Right lobe of liver (tissue), 6 donors: ENCODE measurements around the gene DCAF5. TPM values are rescaled to one million over a fixed set of nuclear protein-coding genes. Genes with fewer than 3 reads are reported as not detected.
"Not testable (repeated sequence)": the region's sequence is repeated elsewhere in the genome, so short reads cannot be mapped to it uniquely, and the experiment has no call there.

Experiments
- ATAC-seq, 4 donors: fragments of 200-7000 bp; cut with Tn5 transposase; one replicate each; pipeline ENCODE4 v1.9.1; 2020; ENCODE audit warnings: mild to moderate bottlenecking in 4 of 4, moderate library complexity in 4 of 4
- DNase-seq, 3 donors: peaks; one replicate each; pipeline ENCODE4 v3.0.0-alpha.2; 2020
- H3K27ac ChIP-seq, 3 donors: fragments of 200-600 bp; one replicate each; pipeline ENCODE4 v1.8.0; 2022
- H3K27me3 ChIP-seq, 2 donors: fragments of 200-600 bp; one replicate each; pipeline ENCODE4 v1.8.0; 2022
- H3K36me3 ChIP-seq, 4 donors: fragments of 200-600 bp; sonication (generic) in 1 of 4; one replicate each; pipeline versions ENCODE4 v1.5.1 to v1.8.0; 2017 to 2022; ENCODE audit warnings: control low read depth in 1 of 4
- H3K4me1 ChIP-seq, 4 donors: fragments of 200-600 bp; sonication (generic) in 1 of 4; one replicate each; pipeline versions ENCODE4 v1.5.1 to v1.8.0; 2017 to 2022; ENCODE audit warnings: control low read depth in 1 of 4
- H3K4me3 ChIP-seq, 3 donors: fragments of 200-600 bp; one replicate each; pipeline ENCODE4 v1.8.0; 2022
- H3K9me3 ChIP-seq, 4 donors: fragments of 200-600 bp; sonication (generic) in 1 of 4; one replicate each; pipeline versions ENCODE4 v1.5.1 to v1.8.0; 2017 to 2022; ENCODE audit warnings: control low read depth in 1 of 4
- POLR2A ChIP-seq: fragments of 450-650 bp; IDR thresholded peaks from one replicate; pipeline ENCODE4 v1.6.1; 2017; ENCODE audit warnings: antibody characterized with exemption, mild to moderate bottlenecking
- WGBS: methylation state at CpG from one replicate; pipeline ENCODE4 v1.1.6; 2018; ENCODE audit warnings: low coverage, low lambda C conversion rate; ENCODE audit not compliant: insufficient coverage; ENCODE audit errors: missing lambda C conversion rate; 5-methylcytosine and 5-hydroxymethylcytosine counted together
- intact Hi-C, 2 donors: fragments of 100-400 bp; cut with DNase I; formaldehyde crosslinking; loops; one replicate each; pipeline versions ENCODE4 v1.11.2 to v1.14.1; 2022
- total RNA-seq, 6 experiments: library from RNA; depleted of rRNA in 2 of 6; stranded (reverse); fragments of >200 nt in 2 of 6; fragmentation: NEBNext Ultra II Directional in 3 of 6; extraction: Animal tissue kit (Norgen Biotek cat#: 25700) in 3 of 6; gene quantifications; one replicate each; pipeline versions ENCODE4 v1.1.0 to v1.2.4, GENCODE V29; 2016 to 2023
- TF ChIP-seq, protein P1 (sequence below), 4 donors: fragments of 200-600 bp in 3 of 4; fragments of 450-650 bp in 1 of 4; IDR thresholded peaks; one replicate each; pipeline versions ENCODE4 v1.5.1 to v1.8.0; 2016 to 2022; ENCODE audit warnings: antibody characterized with exemption in 4 of 4, mild to moderate bottlenecking in 2 of 4
- donor health status: DM: no; HTN: yes; CAD: no.
- donor health status: DM: no; HTN: no; CAD: no.
- donor health status: DM: no; HTN: no; CAD: no.
- donor health status: DM: no; HTN: yes; CAD: no.
- donor health status: DM: no; HTN: yes; CAD: no.

The DCAF5 gene
- total RNA-seq, 6 experiments from 2014 or later, result 21.8 to 31.4 (median 28.0) TPM

DNA sequence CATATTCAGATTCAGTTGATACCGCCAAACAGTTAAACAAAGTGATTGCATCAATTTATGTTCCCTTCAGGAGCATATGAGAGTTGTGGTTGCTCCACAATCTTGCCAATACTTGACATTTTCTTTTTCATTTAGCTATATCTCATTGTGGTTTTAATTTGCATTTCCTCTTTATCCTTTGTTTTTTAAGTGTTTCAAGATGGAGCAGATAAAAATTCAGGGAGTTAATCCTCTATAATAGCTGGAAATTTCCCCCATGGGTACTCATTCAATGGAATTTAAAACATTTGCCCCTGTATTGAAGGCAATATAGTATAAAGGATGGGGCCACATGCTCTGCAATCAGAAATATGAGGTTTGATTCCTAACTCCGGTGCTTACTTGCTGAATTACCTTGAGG is 37.3 kb upstream of the DCAF5 start:
- no peak overlapping the region for H3K27ac ChIP-seq
- WGBS, result 87% methylated on average over 2 of the region's 2 CpGs
- H3K27me3 ChIP-seq, result no peaks in the 10 kb centered on the region
- TF ChIP-seq, protein P1, sequence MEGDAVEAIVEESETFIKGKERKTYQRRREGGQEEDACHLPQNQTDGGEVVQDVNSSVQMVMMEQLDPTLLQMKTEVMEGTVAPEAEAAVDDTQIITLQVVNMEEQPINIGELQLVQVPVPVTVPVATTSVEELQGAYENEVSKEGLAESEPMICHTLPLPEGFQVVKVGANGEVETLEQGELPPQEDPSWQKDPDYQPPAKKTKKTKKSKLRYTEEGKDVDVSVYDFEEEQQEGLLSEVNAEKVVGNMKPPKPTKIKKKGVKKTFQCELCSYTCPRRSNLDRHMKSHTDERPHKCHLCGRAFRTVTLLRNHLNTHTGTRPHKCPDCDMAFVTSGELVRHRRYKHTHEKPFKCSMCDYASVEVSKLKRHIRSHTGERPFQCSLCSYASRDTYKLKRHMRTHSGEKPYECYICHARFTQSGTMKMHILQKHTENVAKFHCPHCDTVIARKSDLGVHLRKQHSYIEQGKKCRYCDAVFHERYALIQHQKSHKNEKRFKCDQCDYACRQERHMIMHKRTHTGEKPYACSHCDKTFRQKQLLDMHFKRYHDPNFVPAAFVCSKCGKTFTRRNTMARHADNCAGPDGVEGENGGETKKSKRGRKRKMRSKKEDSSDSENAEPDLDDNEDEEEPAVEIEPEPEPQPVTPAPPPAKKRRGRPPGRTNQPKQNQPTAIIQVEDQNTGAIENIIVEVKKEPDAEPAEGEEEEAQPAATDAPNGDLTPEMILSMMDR (IDR thresholded peaks at IDR 0.05), result no peak
- no peak for TF ChIP-seq POLR2A
- H3K9me3 ChIP-seq, result no peaks in the 10 kb centered on the region
- DNase-seq (no peak), ATAC-seq (no peak)
- no peak overlapping the region for H3K4me3 ChIP-seq
- no peaks in the 10 kb centered on the region for H3K36me3 ChIP-seq
- intact Hi-C loops, result no loop called here
- H3K4me1 ChIP-seq, result peaks cover 0 to 3% (median 0%) of the 10 kb centered on the region in 4 donors

DNA sequence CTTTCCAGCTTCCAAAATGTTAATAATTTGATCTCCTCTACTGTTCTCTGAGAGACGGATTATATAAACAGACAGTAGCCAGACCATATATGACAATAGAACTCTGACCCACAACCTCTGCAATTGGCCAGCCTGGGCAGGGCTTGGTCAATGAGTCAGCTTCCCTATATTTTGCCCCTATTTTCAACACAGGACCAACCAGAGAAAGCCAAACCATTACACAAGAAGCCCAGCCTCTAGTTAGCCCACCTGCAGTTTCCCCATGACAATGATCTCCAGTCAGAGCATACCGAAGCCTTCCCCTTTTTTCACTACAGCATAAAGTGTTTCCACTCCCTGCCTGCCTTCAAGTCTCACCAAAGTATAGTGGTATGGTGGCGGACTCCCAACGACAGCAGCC is 30.8 kb upstream of the DCAF5 start:
- Histone ChIP-seq H3K4me3 (no peak overlapping the region), H3K4me1 (no peaks in the 10 kb centered on the region), H3K36me3 (no peaks in the 10 kb centered on the region), H3K27ac (no peak overlapping the region), H3K9me3 (no peaks in the 10 kb centered on the region), H3K27me3 (no peaks in the 10 kb centered on the region)
- 84% methylated on average over 4 of the region's 4 CpGs for WGBS
- intact Hi-C loops, result no loop called here
- ATAC-seq (no peak), DNase-seq (no peak)
- TF ChIP-seq, protein P1 (IDR thresholded peaks at IDR 0.05), result no peak
- no peak for TF ChIP-seq POLR2A

DNA sequence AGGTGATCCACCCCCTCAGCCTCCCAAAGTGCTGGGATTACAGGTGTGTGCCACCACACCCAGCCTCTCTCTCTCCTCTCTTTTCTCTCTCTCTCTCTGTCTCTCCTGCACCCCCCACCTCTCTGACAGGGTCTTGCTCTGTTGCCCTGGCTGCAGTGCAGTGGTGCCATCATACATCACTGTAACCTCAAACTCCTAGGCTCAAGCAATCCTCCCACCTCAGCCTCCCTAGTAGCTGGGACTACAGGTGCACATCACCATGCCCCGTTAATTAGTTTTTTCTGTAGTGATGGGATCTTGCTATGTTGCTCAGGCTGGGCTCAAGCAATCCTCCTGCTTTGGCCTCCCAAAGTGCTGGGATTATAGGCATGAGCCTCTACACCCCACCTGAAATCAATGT is 29.7 kb upstream of the DCAF5 start:
- H3K9me3 ChIP-seq, H3K27me3 ChIP-seq, DNase-seq, H3K4me1 ChIP-seq, H3K36me3 ChIP-seq, intact Hi-C loops, H3K27ac ChIP-seq, ATAC-seq, H3K4me3 ChIP-seq: not testable (repeated sequence)
- 89% methylated on average over 1 of the region's 1 CpG for WGBS

DNA sequence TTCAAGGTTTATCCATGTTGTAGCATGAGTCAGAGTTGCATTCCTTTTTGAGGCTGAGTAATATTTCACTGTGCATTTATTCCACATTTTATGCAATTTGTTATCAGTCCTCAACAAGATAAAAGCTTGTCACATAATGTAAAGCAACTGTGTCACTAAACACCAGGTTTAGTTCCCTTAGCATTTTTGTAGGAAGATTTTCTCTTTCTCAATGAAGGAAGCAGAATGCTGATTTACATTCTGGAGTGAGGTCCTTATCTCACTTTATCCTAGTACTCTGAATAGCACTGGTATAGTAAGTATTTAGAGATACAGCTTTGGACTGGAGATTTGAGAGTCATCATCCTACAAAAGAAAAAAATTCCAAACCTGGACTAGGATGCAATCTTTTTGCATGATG is 28.6 kb upstream of the DCAF5 start:
- H3K4me3 ChIP-seq, result no peak overlapping the region
- no peaks in the 10 kb centered on the region for H3K9me3 ChIP-seq
- DNase-seq, result no peak
- ATAC-seq, result no peak
- intact Hi-C loops, result no loop called here
- TF ChIP-seq, protein P1 (IDR thresholded peaks at IDR 0.05), result no peak
- no peak for TF ChIP-seq POLR2A
- H3K4me1 ChIP-seq, result no peaks in the 10 kb centered on the region
- H3K36me3 ChIP-seq, result no peaks in the 10 kb centered on the region
- H3K27me3 ChIP-seq, result no peaks in the 10 kb centered on the region
- H3K27ac ChIP-seq, result no peak overlapping the region

DNA sequence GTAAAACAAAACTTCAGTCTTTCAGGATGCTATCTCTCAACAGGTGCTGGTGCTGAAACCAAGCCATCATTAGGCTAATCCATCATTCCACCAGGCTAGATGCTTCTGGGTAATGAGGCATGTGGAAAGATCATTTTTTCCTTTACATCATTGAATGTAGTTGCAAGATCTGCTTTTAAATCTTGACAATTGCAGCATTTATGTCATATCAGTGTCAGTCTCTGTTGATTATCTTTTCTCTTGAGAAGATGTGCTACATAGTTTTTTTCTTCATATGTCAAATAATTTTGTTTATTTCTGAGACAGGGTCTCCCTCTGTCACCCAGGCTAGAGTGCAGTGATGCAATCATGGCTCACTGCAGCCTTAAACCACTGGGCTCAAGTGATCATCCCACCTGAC is 22.2 kb upstream of the DCAF5 start:
- Histone ChIP-seq H3K4me1 (no peaks in the 10 kb centered on the region), H3K9me3 (no peaks in the 10 kb centered on the region), H3K27ac (no peak overlapping the region), H3K4me3 (no peak overlapping the region), H3K36me3 (no peaks in the 10 kb centered on the region), H3K27me3 (no peaks in the 10 kb centered on the region)
- ATAC-seq, result no peak
- no peak for DNase-seq
- intact Hi-C loops, result no loop called here
- TF ChIP-seq, protein P1 (IDR thresholded peaks at IDR 0.05), result no peak
- no peak for TF ChIP-seq POLR2A
